Measurements from ENCODE around the gene DDC. TPM values are rescaled to one million over a fixed set of nuclear protein-coding genes. Genes with fewer than 3 reads are reported as not detected.

Gene DDC
- total RNA-seq, 1 experiment from 2014 or later: not detected

- no peak overlapping the region for H3K27ac ChIP-seq (ENCODE audit: low read depth, low read length)
- H3K4me1 ChIP-seq (ENCODE audit: control insufficient read depth in 1 of 2, insufficient read depth in 2 of 2, low read length in 2 of 2): no peaks in the 10 kb centered on the region
- no peaks in the 10 kb centered on the region for H3K36me3 ChIP-seq (ENCODE audit: control insufficient read depth in 1 of 2, insufficient read depth in 2 of 2, low read length in 2 of 2)
- TF ChIP-seq RAD21 (IDR thresholded peaks at IDR 0.05; ENCODE audit: low read depth): no peak
- TF ChIP-seq MAX (IDR thresholded peaks at IDR 0.05): no peak
- no peak for TF ChIP-seq ELF1 (IDR thresholded peaks at IDR 0.05; ENCODE audit: borderline replicate concordance, low read depth)
- TF ChIP-seq EZH2 (IDR thresholded peaks at IDR 0.05): no peak
- no peak for TF ChIP-seq ZBTB33 (IDR thresholded peaks at IDR 0.05; ENCODE audit: extremely low read depth, insufficient replicate concordance, low read length)
- TF ChIP-seq CBX3 (IDR thresholded peaks at IDR 0.05; ENCODE audit: low read depth): no peak
- no peak for TF ChIP-seq CEBPB (IDR thresholded peaks at IDR 0.05; ENCODE audit: low read depth)
- no peak for TF ChIP-seq POLR2AphosphoS5 (IDR thresholded peaks at IDR 0.05; ENCODE audit: low read depth, low read length)
- no peak for TF ChIP-seq TCF7L2 (IDR thresholded peaks at IDR 0.05; ENCODE audit: borderline replicate concordance, extremely low read depth, insufficient read depth, insufficient read length)
- TF ChIP-seq SRF (IDR thresholded peaks at IDR 0.05; ENCODE audit: low read depth): no peak
- TF ChIP-seq YY1 (IDR thresholded peaks at IDR 0.05; ENCODE audit: extremely low read depth, insufficient replicate concordance, low read depth, low read length): no peak
- TF ChIP-seq ZFX (IDR thresholded peaks at IDR 0.05): no peak
- TF ChIP-seq EGR1 (IDR thresholded peaks at IDR 0.05; ENCODE audit: low read depth): no peak
- no peak for TF ChIP-seq FOSL1 (IDR thresholded peaks at IDR 0.05; ENCODE audit: low read depth)
- no peak for TF ChIP-seq POLR2A (IDR thresholded peaks at IDR 0.05; ENCODE audit: borderline replicate concordance, extremely low read depth, insufficient read depth, insufficient read length)
- TF ChIP-seq EZH2phosphoT487 (IDR thresholded peaks at IDR 0.05; ENCODE audit: borderline replicate concordance): no peak
- no peak for TF ChIP-seq SP1 (IDR thresholded peaks at IDR 0.05; ENCODE audit: low read depth)
- no peak for TF ChIP-seq ZNF274 (IDR thresholded peaks at IDR 0.05; ENCODE audit: low read depth, low read length)
- RAD21 ChIA-PET (ENCODE audit: low non-redundant PET in 1 of 2, low total read pairs in 2 of 2, uncharacterized antibody in 2 of 2, unreplicated experiment in 2 of 2): no interaction called here
- no TSS peak for BruUV-seq (replicated peaks)
- intact Hi-C loops (cut with micrococcal nuclease): loop anchor here (5.0 kb wide), 1 partner anchor 299 kb away; no protein-coding TSS in a partner anchor
- no peak for ATAC-seq
- no peaks in the 10 kb centered on the region for H3K27me3 ChIP-seq (ENCODE audit: insufficient read depth, low read length)
- no peak overlapping the region for H3K9ac ChIP-seq (ENCODE audit: low read length)
- CTCF ChIA-PET: interaction anchor here (3.7 kb wide), 1 partner anchor 211 kb away, joined by 27 read pairs; no protein-coding TSS in a partner anchor
- no peak overlapping the region for H3K4me2 ChIP-seq (ENCODE audit: low read length)
- DNase-seq (ENCODE audit: low read depth, low spot score): no peak
- H3K9me3 ChIP-seq (ENCODE audit: control insufficient read depth in 1 of 2, insufficient read depth in 1 of 2, low read depth in 1 of 2, low read length in 2 of 2): no peaks in the 10 kb centered on the region
- H3K9me2 ChIP-seq (ENCODE audit: insufficient read depth): no peaks in the 10 kb centered on the region
- H4K20me1 ChIP-seq (ENCODE audit: insufficient read depth): no peaks in the 10 kb centered on the region
- no peaks in the 10 kb centered on the region for H3K79me2 ChIP-seq (ENCODE audit: insufficient read depth, low read length)
- H2AFZ ChIP-seq (ENCODE audit: low read depth, low read length, poor library complexity, severe bottlenecking): no peak overlapping the region
- POLR2A ChIA-PET: no interaction called here
- H3K4me3 ChIP-seq (replicated peaks in 1 of 2; ENCODE audit: low read depth in 1 of 2, low read length in 2 of 2): no peak overlapping the region
These were observed 148.6 kb downstream of the DDC start for GRCh38 chr7:50416527-50417182.

Data from HCT116 (cell line).